NCI-H69 (cell line): ENCODE data around the gene DIS3L2.
"Not testable (repeated sequence)": the region's sequence is repeated elsewhere in the genome, so short reads cannot be mapped to it uniquely, and the experiment has no call there.

Experiments
- DNase-seq: peaks from one replicate; lab custom pipeline; 2025; lab: John Stamatoyannopoulos, UW

The DIS3L2 gene

GRCh38 chr2:232349946-232350635 lies 388.6 kb downstream of the DIS3L2 start:
- no peak for DNase-seq

- no peak for DNase-seq
Measured at GRCh38 chr2:232350804-232351685, 389.5 kb downstream of the DIS3L2 start.

- no peak for DNase-seq
Measured at GRCh38 chr2:232351686-232352510, 390.4 kb downstream of the DIS3L2 start.

- DNase-seq, result no peak
Measured at GRCh38 chr2:232352511-232353091, 391.1 kb downstream of the DIS3L2 start.

GRCh38 chr2:232353096-232353495 lies 391.6 kb downstream of the DIS3L2 start:
- DNase-seq, result no peak

GRCh38 chr2:232353660-232354059 lies 392.1 kb downstream of the DIS3L2 start:
- DNase-seq, result no peak

- DNase-seq, result no peak
Measured at GRCh38 chr2:232354069-232354468, 392.6 kb downstream of the DIS3L2 start.

GRCh38 chr2:232361646-232362045 lies 400.1 kb downstream of the DIS3L2 start:
- DNase-seq, result peak; percentile 37

- DNase-seq, result peak; percentile 90
Measured at GRCh38 chr2:232362174-232362900, 400.8 kb downstream of the DIS3L2 start.

GRCh38 chr2:232363064-232363783 lies 401.7 kb downstream of the DIS3L2 start:
- not testable (repeated sequence) for DNase-seq

GRCh38 chr2:232363784-232364615 lies 402.5 kb downstream of the DIS3L2 start:
- DNase-seq, result no peak

GRCh38 chr2:232364806-232365594 lies 403.5 kb downstream of the DIS3L2 start:
- not testable (repeated sequence) for DNase-seq

- peak; percentile 76 for DNase-seq
Measured at GRCh38 chr2:232365621-232366321, 404.3 kb downstream of the DIS3L2 start.

- DNase-seq, result peak; percentile 74
Measured at GRCh38 chr2:232366461-232366860, 404.9 kb downstream of the DIS3L2 start.

GRCh38 chr2:232367016-232367415 lies 405.5 kb downstream of the DIS3L2 start:
- no peak for DNase-seq

- DNase-seq, result peak; percentile 55
Measured at GRCh38 chr2:232367591-232368233, 406.2 kb downstream of the DIS3L2 start.

GRCh38 chr2:232368311-232368731 lies 406.8 kb downstream of the DIS3L2 start:
- no peak for DNase-seq
